Stomach smooth muscle (tissue), 2 donors: ENCODE data around the gene WDR87.
A peak's percentile ranks its signal among the peaks of the same experiment; 100 is the strongest.
"Not testable (repeated sequence)": the region's sequence is repeated elsewhere in the genome, so short reads cannot be mapped to it uniquely, and the experiment has no call there.

Experiments used
- H3K27ac ChIP-seq: one replicate; pipeline ENCODE4 v1.7.0; 2013; ENCODE audit warnings: mild to moderate bottlenecking, low read length, inconsistent platforms
- H3K27me3 ChIP-seq, 2 donors: one replicate each; pipeline ENCODE4 v1.7.0; 2013; ENCODE audit warnings: low read length in 2 of 2; ENCODE audit not compliant: insufficient read depth in 2 of 2, control insufficient read depth in 1 of 2
- H3K36me3 ChIP-seq, 2 donors: one replicate each; pipeline ENCODE4 v1.7.0; 2013; ENCODE audit warnings: low read length in 2 of 2; ENCODE audit not compliant: control insufficient read depth in 2 of 2, insufficient read depth in 2 of 2
- H3K4me1 ChIP-seq: one replicate; pipeline ENCODE4 v1.7.0; 2013; ENCODE audit warnings: low read length; ENCODE audit not compliant: control insufficient read depth, insufficient read depth
- H3K4me3 ChIP-seq, 2 donors: one replicate each; pipeline ENCODE4 v1.7.0; 2013; ENCODE audit warnings: low read length in 2 of 2
- H3K9ac ChIP-seq, 2 donors: one replicate each; pipeline ENCODE4 v1.7.0; 2013; ENCODE audit warnings: low read length in 2 of 2, mild to moderate bottlenecking in 1 of 2
- H3K9me3 ChIP-seq, 2 donors: one replicate each; pipeline ENCODE4 v1.7.0; 2013; ENCODE audit warnings: low read length in 2 of 2; ENCODE audit not compliant: control insufficient read depth in 2 of 2
- donor health status: healthy.
- donor health status: Pancreatic carcinoma.

The WDR87 gene

DNA sequence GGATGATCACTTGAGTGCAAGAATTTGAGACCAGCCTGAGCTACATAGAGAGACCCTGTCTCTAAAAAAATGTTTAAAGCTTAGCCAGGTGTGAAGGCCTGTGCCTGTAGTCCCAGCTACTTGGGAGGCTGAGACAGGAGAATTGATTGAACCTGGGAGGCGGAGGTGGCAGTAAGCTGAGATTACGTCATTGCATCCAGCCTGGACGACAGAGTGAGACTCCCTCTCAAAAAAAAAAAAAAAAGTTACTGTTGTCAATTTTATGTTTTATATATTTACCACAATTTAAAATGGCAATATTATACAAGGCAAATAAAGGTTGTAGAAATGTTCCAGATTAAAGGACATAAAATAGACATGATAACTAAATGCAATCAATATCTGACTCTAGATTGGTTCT lies 29.2 kb downstream of the WDR87 start:
- no peak overlapping the region for H3K27ac ChIP-seq
- no peak overlapping the region for H3K4me3 ChIP-seq
- no peak overlapping the region for H3K9ac ChIP-seq
- H3K36me3 ChIP-seq = no peaks in the 10 kb centered on the region
- no peaks in the 10 kb centered on the region for H3K27me3 ChIP-seq
- H3K9me3 ChIP-seq = no peaks in the 10 kb centered on the region
- no peaks in the 10 kb centered on the region for H3K4me1 ChIP-seq

DNA sequence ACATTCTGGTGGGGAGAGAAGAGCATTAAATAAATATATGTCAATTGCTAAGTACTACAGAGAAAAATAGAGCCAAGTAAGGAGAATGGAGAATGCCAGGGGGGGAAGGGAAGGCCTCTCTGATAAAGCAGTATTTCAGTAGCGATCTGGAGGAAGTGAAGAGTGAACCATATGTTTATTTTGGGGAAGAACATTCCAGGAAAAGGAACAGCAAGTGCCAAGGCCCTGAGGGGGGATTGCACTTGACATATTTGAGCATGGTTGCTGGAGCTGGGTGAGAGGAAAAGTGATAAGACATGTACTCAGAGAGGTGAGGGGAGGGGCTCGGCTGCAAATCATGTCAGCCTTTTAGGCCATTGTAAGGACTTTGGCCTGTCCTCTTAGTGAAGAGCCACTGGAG lies 30.4 kb downstream of the WDR87 start:
- H3K9me3 ChIP-seq = no peaks in the 10 kb centered on the region
- H3K4me1 ChIP-seq = no peaks in the 10 kb centered on the region
- no peak overlapping the region for H3K9ac ChIP-seq
- H3K36me3 ChIP-seq = no peaks in the 10 kb centered on the region
- no peak overlapping the region for H3K27ac ChIP-seq
- H3K4me3 ChIP-seq = no peak overlapping the region
- no peaks in the 10 kb centered on the region for H3K27me3 ChIP-seq

DNA sequence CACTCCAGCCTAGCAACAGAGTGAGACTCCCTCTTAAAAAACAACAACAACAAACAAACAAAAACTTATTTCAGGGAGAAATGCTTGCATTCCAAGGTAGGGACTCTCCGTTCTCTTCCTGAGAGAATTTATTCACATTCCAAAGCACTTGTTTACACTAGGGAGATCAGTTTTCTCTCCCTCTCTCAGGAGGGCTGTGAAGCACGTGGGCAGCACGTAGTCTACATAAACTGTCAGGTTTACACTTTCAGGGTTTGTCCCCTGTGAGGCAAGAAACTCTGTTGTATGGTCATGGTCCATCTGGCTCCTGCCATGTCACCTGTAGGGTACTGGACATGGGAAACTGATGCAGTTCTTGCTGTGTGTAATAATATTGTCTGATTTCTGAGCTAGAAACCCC lies 31.6 kb downstream of the WDR87 start:
- Histone ChIP-seq H3K9ac (no peak overlapping the region), H3K4me1 (no peaks in the 10 kb centered on the region), H3K36me3 (no peaks in the 10 kb centered on the region), H3K27ac (no peak overlapping the region), H3K9me3 (peaks cover 0 to 3% of the 10 kb centered on the region in 2 donors), H3K4me3 (no peak overlapping the region), H3K27me3 (no peaks in the 10 kb centered on the region)

DNA sequence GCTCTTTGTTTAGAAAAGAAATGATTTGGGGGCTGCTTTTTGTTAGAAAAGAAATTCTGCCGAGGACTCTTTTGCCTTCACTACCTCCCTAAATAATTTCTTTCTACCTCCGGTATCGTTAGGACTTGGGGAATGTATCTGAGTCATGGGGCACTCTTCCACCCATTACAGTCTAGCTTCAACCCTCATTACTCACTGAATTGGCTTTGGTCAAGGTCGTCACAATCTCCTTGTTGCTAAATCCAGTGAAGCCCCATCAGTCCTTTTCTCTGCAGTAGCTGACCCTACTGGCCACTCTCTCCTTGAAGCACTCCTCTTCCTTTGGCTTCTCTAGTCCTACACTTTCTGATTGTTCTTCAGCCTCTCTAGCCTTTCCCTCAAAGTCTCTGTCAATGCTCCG lies 34.0 kb downstream of the WDR87 start:
- H3K9me3 ChIP-seq = peaks cover 0 to 3% of the 10 kb centered on the region in 2 donors
- H3K36me3 ChIP-seq = no peaks in the 10 kb centered on the region
- H3K9ac ChIP-seq = no peak overlapping the region
- no peaks in the 10 kb centered on the region for H3K27me3 ChIP-seq
- H3K4me1 ChIP-seq = no peaks in the 10 kb centered on the region
- no peak overlapping the region for H3K27ac ChIP-seq
- H3K4me3 ChIP-seq = no peak overlapping the region

DNA sequence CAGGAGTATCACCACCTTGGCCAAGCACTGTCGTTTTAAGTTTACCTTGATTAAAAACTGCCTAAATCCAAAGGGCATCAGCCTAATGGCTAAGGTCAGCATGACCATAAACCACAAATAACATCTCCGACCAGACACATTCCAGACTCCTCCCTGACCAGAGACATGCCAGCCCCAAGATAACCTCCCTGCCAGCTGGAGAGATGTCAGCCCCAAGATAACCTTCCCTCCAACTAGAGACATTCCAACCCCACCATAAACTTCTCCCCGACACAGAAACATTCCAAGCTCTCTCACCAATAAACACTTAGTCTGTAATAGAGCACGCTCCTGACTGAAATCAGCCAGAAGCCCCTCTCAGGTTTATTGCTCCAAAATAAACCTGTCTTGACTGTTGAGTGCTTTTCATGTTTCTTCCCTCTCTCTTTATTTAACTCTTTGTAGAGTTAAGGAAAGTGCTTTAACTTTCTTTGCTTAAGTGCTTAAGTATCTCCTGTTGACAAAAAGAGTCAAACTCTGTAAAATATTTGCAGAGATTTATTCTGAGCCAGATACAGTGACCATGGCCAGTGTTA lies 36.5 kb downstream of the WDR87 start:
- Histone ChIP-seq H3K27ac (no peak overlapping the region), H3K9me3 (peaks cover 0 to 3% of the 10 kb centered on the region in 2 donors), H3K27me3 (no peaks in the 10 kb centered on the region), H3K4me1 (no peaks in the 10 kb centered on the region), H3K4me3 (no peak overlapping the region), H3K36me3 (no peaks in the 10 kb centered on the region), H3K9ac (no peak overlapping the region)

DNA sequence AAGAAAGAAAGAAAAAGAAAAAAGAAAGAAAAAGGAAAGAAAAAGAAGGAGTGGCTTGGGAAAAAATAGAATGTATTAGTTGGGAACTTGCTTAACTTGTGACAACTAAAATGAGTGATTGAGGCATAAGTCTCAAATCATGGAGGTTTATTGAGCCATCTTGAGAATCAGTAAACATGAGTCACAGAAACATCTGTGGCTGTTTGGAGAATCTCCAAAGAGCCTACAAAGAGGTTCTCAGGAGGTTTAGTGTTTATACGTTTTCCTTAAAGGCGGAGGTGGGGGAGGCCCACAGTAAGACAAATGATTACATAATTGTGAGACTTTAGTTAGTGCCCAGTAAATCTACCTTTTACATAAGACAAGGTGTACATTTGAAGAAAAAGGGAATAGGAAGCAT lies 38.6 kb downstream of the WDR87 start:
- H3K4me1 ChIP-seq = no peaks in the 10 kb centered on the region
- H3K27me3 ChIP-seq = no peaks in the 10 kb centered on the region
- no peak overlapping the region for H3K9ac ChIP-seq
- no peaks in the 10 kb centered on the region for H3K36me3 ChIP-seq
- no peak overlapping the region for H3K4me3 ChIP-seq
- H3K9me3 ChIP-seq = peaks cover 0 to 3% of the 10 kb centered on the region in 2 donors
- H3K27ac ChIP-seq = no peak overlapping the region

DNA sequence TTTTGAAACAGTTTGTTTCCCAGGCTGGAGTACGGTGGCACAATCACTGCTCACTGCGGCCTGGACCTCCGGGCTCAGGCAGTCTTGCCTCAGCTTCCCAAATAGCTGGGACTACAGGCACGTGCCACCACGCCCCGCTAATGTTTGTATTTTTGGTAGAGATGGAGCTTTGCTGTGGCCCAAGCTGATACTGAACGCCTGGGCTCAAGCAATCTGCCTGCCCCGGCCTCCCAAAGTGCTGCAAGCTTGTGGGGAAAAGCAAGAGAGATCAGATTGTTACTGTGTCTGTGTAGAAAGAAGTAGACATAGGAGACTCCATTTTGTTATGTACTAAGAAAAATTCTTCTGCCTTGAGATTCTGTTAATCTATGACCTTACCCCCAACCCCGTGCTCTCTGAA lies 40.5 kb downstream of the WDR87 start:
- not testable (repeated sequence) for H3K9ac ChIP-seq, H3K27me3 ChIP-seq, H3K9me3 ChIP-seq, H3K36me3 ChIP-seq, H3K4me3 ChIP-seq, H3K4me1 ChIP-seq, H3K27ac ChIP-seq

DNA sequence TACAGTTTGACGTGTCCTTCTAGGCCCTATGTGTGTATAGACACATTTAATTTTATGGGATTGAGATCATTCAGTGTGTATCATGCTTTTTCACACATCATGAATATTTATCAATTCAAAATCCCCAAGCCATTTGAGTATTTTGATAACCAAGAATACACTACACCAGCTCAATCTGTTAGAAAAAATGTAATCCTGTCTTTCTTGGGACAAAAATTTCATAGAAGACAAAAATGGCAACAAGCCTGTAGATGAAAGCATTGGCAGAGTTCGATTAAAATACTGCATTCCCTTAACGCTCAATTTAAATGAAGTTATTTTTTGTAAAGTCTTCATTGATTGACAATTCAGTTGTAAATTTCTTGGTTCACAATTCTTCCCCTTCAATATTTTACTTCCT lies 41.9 kb downstream of the WDR87 start:
- H3K27ac ChIP-seq = no peak overlapping the region
- no peaks in the 10 kb centered on the region for H3K36me3 ChIP-seq
- no peak overlapping the region for H3K9ac ChIP-seq
- no peaks in the 10 kb centered on the region for H3K27me3 ChIP-seq
- no peaks in the 10 kb centered on the region for H3K4me1 ChIP-seq
- no peak overlapping the region for H3K4me3 ChIP-seq
- H3K9me3 ChIP-seq = no peaks in the 10 kb centered on the region

DNA sequence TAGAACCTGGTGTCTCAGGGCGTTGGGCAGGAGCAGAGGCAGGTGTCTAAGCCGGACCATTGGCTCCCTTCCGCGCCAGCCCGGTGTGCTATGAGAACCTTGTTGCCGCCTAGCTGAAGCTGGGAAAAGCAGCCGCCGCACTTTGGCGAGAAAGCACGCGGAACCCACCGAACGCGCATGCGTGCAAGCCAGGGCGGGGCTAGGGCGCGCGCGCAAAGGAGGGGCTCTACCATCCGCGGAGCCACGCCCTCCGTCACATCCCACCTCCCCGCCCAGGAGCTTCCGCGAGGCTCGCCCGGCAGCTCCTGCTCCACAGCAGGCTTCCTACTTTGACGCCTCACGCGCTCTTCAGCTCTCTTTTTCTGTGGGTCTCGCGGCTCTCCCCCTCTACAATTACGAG lies 51.3 kb downstream of the WDR87 start:
- peaks cover 0 to 10% of the 10 kb centered on the region in 2 donors for H3K9me3 ChIP-seq
- no peaks in the 10 kb centered on the region for H3K4me1 ChIP-seq
- H3K27ac ChIP-seq = no peak overlapping the region
- no peak overlapping the region for H3K9ac ChIP-seq
- no peaks in the 10 kb centered on the region for H3K36me3 ChIP-seq
- peaks cover 9 to 19% of the 10 kb centered on the region in 2 donors for H3K27me3 ChIP-seq
- peak overlapping the region in 1 of 2 donors; percentile 29 for H3K4me3 ChIP-seq

DNA sequence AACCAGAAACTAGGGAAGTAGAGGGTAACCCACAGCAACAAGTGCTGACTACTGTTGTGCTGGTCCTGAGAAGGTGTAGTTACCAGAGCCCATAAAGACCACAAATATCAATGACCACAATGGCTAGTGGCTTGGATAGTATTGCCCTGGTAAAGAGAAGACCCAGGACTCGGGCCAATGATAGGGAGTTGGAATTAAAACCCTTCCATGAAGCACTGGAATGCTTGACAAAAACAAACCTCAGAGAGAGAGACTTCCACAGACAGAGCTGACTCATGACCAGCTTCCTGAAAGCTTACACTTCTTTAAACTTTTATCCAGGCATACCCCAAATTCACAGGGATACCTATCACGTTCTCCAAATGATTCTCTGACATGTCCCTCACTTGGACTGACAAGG lies 60.5 kb downstream of the WDR87 start:
- peaks cover 0 to 4% of the 10 kb centered on the region in 2 donors for H3K9me3 ChIP-seq
- no peaks in the 10 kb centered on the region for H3K27me3 ChIP-seq
- no peaks in the 10 kb centered on the region for H3K4me1 ChIP-seq
- no peak overlapping the region for H3K27ac ChIP-seq
- H3K9ac ChIP-seq = no peak overlapping the region
- no peaks in the 10 kb centered on the region for H3K36me3 ChIP-seq
- no peak overlapping the region for H3K4me3 ChIP-seq
